ENCODE measurements around the gene WASF2. TPM values are rescaled to one million over a fixed set of nuclear protein-coding genes. Genes with fewer than 3 reads are reported as not detected.

WASF2 gene
- total RNA-seq, 4 donors from 2014 or later = 74.7 to 107 (median 79.8) TPM

DNA sequence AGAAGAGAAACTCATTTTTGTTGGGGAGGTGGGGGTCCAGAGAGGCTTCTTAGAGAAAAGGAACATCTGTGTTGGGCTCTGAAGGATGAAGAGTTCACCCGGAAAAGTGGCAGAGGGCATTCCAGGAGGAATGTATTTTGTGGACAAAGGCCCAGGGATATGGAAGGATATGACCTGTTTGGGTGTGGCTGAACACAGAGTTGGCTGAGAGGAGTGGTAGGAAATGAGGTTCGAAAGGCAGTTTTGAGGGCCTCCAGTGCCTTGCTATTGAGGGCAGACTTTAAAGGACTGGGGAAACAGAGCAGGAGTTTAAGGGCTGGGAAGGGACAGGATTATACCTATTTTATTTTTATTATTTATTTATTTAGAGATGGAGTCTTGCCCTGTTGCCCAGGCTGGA is 27.3 kb upstream of the WASF2 start:
- Histone ChIP-seq H3K4me1 (peaks cover 2 to 60% (median 31%) of the 10 kb centered on the region in 3 donors), H3K9me3 (no peaks in the 10 kb centered on the region), H3K27me3 (no peaks in the 10 kb centered on the region), H3K27ac (peak overlapping the region in 2 of 4 donors; percentile 55 to 98), H3K4me3 (no peak overlapping the region), H3K36me3 (no peaks in the 10 kb centered on the region)
- 63 to 68% methylated on average over 2 of the region's 2 CpGs for WGBS, 2 donors (ENCODE audit: low coverage in 1 of 2)
- no peak for ATAC-seq
- TF ChIP-seq POLR2A (IDR thresholded peaks at IDR 0.05) (no peak), EP300 (IDR thresholded peaks at IDR 0.05) (no peak), POLR2AphosphoS5 (IDR thresholded peaks at IDR 0.05) (no peak)
- TF ChIP-seq, protein P1, sequence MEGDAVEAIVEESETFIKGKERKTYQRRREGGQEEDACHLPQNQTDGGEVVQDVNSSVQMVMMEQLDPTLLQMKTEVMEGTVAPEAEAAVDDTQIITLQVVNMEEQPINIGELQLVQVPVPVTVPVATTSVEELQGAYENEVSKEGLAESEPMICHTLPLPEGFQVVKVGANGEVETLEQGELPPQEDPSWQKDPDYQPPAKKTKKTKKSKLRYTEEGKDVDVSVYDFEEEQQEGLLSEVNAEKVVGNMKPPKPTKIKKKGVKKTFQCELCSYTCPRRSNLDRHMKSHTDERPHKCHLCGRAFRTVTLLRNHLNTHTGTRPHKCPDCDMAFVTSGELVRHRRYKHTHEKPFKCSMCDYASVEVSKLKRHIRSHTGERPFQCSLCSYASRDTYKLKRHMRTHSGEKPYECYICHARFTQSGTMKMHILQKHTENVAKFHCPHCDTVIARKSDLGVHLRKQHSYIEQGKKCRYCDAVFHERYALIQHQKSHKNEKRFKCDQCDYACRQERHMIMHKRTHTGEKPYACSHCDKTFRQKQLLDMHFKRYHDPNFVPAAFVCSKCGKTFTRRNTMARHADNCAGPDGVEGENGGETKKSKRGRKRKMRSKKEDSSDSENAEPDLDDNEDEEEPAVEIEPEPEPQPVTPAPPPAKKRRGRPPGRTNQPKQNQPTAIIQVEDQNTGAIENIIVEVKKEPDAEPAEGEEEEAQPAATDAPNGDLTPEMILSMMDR (IDR thresholded peaks at IDR 0.05) = no peak

DNA sequence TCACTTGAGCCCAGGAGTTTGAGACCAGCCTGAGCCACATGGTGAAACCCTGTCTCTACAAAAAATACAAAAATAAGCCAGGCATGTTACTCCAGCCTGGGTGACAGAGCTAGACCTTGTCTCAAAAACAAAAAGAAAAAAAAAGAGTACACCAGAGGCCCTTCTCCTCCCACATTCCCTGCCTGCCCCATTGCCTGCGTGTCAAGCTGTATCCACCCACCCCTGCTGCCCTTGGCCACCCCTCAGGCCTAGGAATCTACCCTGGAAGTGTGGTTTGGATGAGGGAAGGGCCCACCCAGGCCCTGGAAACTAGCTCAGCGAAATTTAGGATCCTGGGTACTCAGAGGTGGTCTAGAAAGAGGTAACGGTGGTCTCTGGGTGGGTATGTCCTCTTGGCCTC is 25.7 kb upstream of the WASF2 start:
- H3K4me1 ChIP-seq = peaks cover 1 to 43% (median 15%) of the 10 kb centered on the region in 3 donors
- no peaks in the 10 kb centered on the region for H3K36me3 ChIP-seq
- peak overlapping the region in 1 of 4 donors; percentile 25 for H3K27ac ChIP-seq
- 100% methylated on average over 1 of the region's 3 CpGs; no CpG with 5 or more reads in 1 of the 2 donors for WGBS, 2 donors (ENCODE audit: low coverage in 1 of 2)
- TF ChIP-seq, protein P1 (IDR thresholded peaks at IDR 0.05) = no peak
- H3K4me3 ChIP-seq = no peak overlapping the region
- no peak for ATAC-seq
- H3K9me3 ChIP-seq = no peaks in the 10 kb centered on the region
- no peaks in the 10 kb centered on the region for H3K27me3 ChIP-seq

DNA sequence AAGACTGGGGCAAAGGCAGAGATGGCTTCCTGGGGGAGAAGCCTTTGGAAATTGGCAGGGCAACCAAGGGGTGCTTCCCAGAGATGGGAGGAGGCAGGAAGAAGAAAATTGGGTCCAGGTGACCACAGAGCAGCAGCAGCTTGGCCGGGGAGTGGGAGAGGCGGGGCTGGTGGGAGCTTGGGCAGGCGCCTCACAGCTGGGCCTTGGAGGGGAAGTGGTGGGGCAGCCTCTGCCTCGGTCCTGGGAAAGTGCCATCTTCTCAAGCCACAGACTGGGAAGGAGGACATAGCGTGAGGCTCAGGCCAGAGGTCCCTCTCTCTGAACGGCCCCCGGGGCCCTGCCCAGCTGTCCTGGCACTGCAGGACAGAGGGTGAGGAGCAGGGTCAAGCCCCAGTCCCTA is 24.0 kb upstream of the WASF2 start:
- no peak overlapping the region for H3K4me3 ChIP-seq
- peak; percentile 53 for ATAC-seq
- peak overlapping the region in 2 of 4 donors; percentile 27 to 42 for H3K27ac ChIP-seq
- H3K4me1 ChIP-seq = peaks cover 0 to 31% (median 0%) of the 10 kb centered on the region in 3 donors
- TF ChIP-seq EP300 (IDR thresholded peaks at IDR 0.05) = no peak
- TF ChIP-seq, protein P1 (IDR thresholded peaks at IDR 0.05) = no peak
- no peak for TF ChIP-seq POLR2AphosphoS5 (IDR thresholded peaks at IDR 0.05)
- TF ChIP-seq POLR2A (IDR thresholded peaks at IDR 0.05) = no peak
- no peaks in the 10 kb centered on the region for H3K36me3 ChIP-seq
- WGBS, 2 donors (ENCODE audit: low coverage in 1 of 2) = 62% methylated on average over 3 of the region's 7 CpGs; no CpG with 5 or more reads in 1 of the 2 donors
- H3K27me3 ChIP-seq = no peaks in the 10 kb centered on the region
- H3K9me3 ChIP-seq = no peaks in the 10 kb centered on the region

DNA sequence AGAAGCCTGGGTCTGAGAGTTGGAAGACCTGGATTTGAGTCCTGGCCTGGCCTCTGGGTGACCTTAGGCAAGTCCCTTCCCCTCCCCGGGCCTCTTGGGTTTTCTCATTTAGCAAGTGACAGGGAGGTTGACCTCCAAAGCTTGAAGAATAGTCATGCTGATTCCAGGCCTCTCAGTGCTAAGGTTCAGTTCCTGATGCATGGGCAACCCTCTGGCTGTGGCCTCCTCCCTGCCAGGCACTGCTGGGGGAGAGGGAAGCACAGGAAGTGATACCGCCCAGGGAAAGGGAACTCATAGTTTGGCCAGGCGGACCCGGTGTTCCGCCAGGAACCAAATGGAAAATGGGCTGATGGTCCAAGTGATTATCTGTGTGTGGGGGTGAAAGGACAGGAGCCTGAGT is 23.6 kb upstream of the WASF2 start:
- 20% methylated on average over 2 of the region's 5 CpGs; no CpG with 5 or more reads in 1 of the 2 donors for WGBS, 2 donors (ENCODE audit: low coverage in 1 of 2)
- H3K4me1 ChIP-seq = peaks cover 0 to 30% (median 0%) of the 10 kb centered on the region in 3 donors
- ATAC-seq = no peak
- TF ChIP-seq POLR2A (IDR thresholded peaks at IDR 0.05) = no peak
- H3K4me3 ChIP-seq = no peak overlapping the region
- no peaks in the 10 kb centered on the region for H3K27me3 ChIP-seq
- H3K9me3 ChIP-seq = no peaks in the 10 kb centered on the region
- H3K36me3 ChIP-seq = no peaks in the 10 kb centered on the region
- H3K27ac ChIP-seq = peak overlapping the region in 2 of 4 donors; percentile 27 to 42

DNA sequence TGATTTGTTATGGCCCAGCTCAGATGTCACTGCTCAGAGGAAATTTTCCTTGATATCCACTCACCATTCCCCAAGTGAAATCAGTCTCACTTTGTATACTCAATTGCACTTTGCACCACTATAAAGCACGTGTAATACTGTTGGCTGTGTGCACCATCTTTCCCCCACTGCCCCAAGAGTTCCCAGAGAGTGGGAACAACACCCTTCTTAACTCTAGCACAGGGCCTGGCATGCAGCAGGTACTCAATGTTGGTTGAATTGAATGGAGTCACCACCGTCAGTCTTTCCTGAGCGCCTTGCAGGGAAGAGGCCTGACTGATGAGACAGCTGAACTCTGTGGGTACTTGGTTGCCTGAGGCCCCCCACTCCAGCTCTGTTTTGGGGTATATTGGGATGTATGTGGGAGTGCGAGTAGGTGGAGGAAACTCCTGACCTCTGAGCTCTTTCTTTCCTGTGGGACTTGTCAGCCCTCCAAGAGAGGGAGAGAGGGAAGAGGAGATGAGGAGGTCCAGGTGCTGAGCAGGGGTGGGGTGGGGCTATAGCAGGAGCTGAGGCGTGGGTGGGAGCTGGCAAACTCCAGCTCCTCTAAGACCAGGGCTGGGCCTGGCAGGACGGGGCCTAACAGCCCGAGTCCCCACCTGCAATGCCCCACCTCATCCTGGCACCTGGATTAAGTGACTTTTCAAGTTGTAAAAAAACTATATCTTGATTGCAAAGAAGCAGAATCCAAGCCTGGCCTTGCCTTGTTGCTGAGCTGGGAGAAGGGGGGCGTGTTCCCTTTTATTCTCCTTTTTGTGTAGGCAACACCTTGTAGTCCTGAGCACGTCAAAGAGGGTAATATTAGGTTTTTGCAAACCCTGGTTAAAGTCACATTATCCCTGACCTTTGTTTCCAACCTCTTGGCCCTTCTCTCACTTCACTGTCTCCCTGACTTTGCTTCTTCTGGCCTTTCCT is 19.4 kb upstream of the WASF2 start:
- no peak overlapping the region for H3K27ac ChIP-seq
- no peak overlapping the region for H3K4me3 ChIP-seq
- H3K4me1 ChIP-seq = peaks cover 0 to 31% (median 12%) of the 10 kb centered on the region in 3 donors
- no peaks in the 10 kb centered on the region for H3K9me3 ChIP-seq
- TF ChIP-seq POLR2A (IDR thresholded peaks at IDR 0.05) = no peak
- no peaks in the 10 kb centered on the region for H3K36me3 ChIP-seq
- H3K27me3 ChIP-seq = no peaks in the 10 kb centered on the region
- WGBS, 2 donors (ENCODE audit: low coverage in 1 of 2) = 50 to 66% methylated on average over 3 of the region's 9 CpGs
- no peak for ATAC-seq
